ENCODE data around the gene CDR2.

DNA sequence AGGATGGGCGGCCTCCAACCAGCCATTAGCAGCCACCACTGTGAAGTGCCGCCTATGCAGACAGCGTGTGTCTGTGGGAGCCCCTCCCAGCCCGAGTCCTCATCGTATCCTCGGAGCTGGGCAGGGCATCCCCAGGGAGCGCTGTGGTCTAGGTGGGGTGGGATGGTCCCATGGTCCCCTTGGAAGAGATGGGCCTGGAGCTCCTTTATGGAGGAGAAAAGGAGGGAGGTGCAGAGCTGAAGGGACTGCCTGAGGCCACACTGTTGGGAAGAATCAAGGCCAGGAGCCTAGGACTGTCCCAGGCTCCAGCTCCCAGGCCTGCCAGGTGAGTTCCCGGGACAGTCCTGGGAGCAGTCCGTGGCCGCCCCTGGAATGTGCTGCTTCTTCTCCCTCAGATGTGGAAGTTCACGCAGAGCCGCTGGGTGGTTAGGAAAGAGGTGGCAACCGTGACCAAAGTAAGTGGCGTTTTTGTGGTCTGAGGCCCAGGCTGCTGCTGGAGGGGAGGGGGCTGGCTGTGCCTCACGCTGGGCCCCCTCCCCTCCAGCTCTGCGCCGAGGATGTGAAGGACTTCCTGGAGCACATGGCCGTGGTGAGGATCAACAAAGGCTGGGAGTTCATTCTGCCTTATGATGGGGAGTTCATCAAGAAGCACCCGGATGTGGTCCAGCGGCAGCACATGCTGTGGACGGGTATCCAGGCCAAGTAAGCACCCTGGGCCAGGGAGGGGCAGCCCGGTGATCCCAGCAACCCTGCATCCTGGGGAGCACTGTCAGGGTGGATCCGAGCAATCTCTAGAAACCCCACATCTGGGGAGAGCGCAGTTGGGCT, 50.2 kb downstream of the CDR2 start:
- TF ChIP-seq, protein P1, sequence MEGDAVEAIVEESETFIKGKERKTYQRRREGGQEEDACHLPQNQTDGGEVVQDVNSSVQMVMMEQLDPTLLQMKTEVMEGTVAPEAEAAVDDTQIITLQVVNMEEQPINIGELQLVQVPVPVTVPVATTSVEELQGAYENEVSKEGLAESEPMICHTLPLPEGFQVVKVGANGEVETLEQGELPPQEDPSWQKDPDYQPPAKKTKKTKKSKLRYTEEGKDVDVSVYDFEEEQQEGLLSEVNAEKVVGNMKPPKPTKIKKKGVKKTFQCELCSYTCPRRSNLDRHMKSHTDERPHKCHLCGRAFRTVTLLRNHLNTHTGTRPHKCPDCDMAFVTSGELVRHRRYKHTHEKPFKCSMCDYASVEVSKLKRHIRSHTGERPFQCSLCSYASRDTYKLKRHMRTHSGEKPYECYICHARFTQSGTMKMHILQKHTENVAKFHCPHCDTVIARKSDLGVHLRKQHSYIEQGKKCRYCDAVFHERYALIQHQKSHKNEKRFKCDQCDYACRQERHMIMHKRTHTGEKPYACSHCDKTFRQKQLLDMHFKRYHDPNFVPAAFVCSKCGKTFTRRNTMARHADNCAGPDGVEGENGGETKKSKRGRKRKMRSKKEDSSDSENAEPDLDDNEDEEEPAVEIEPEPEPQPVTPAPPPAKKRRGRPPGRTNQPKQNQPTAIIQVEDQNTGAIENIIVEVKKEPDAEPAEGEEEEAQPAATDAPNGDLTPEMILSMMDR (conservative IDR thresholded peaks at IDR 0.05; ENCODE audit: low read depth, low read length), result no peak
- TF ChIP-seq EZH2 (IDR thresholded peaks at IDR 0.05; ENCODE audit: low read length, unreplicated experiment), result no peak
- TF ChIP-seq EZH2phosphoT487 (IDR thresholded peaks at IDR 0.05; ENCODE audit: borderline replicate concordance, low read length), result no peak
